HG02798 (cell line): ENCODE measurements around the gene CHPT1.
"Not testable (repeated sequence)": the region's sequence is repeated elsewhere in the genome, so short reads cannot be mapped to it uniquely, and the experiment has no call there.

Experiments used
- ATAC-seq: cut with Tn5 transposase; IDR thresholded peaks from one replicate; pipeline ENCODE4 v1.9.1; 2021; ENCODE audit warnings: mild to moderate bottlenecking; ENCODE audit not compliant: unreplicated experiment, poor library complexity

CHPT1 gene

GRCh38 chr12:101714877-101715444, 17.5 kb downstream of the CHPT1 start:
- ATAC-seq: no peak

- no peak for ATAC-seq
Observed at GRCh38 chr12:101719566-101719965, 22.1 kb downstream of the CHPT1 start.

GRCh38 chr12:101720118-101720517, 22.7 kb downstream of the CHPT1 start:
- no peak for ATAC-seq

- ATAC-seq: no peak
Observed at GRCh38 chr12:101722392-101722791, 25.0 kb downstream of the CHPT1 start.

GRCh38 chr12:101727098-101727497, 29.7 kb downstream of the CHPT1 start:
- no peak for ATAC-seq

- no peak for ATAC-seq
Observed at GRCh38 chr12:101729842-101730241, 32.4 kb downstream of the CHPT1 start.

GRCh38 chr12:101732318-101732717, 34.9 kb downstream of the CHPT1 start:
- ATAC-seq: no peak

GRCh38 chr12:101733166-101733565, 35.7 kb downstream of the CHPT1 start:
- no peak for ATAC-seq

- not testable (repeated sequence) for ATAC-seq
Observed at GRCh38 chr12:101734482-101734881, 37.0 kb downstream of the CHPT1 start.

- no peak for ATAC-seq
Observed at GRCh38 chr12:101737476-101737875, 40.0 kb downstream of the CHPT1 start.

GRCh38 chr12:101738920-101739665, 41.7 kb downstream of the CHPT1 start, which contains the start of gene SYCP3:
Gene SYCP3, minus strand, starts transcription at chr12:101739462. Its CDS starts 1,527 bp downstream, at chr12:101737935.
- no peak for ATAC-seq

- no peak for ATAC-seq
Observed at GRCh38 chr12:101740566-101740965, 43.1 kb downstream of the CHPT1 start.

GRCh38 chr12:101740980-101741379, 43.5 kb downstream of the CHPT1 start:
- no peak for ATAC-seq

GRCh38 chr12:101743242-101743641, 45.8 kb downstream of the CHPT1 start:
- peak; percentile 3 for ATAC-seq

GRCh38 chr12:101743724-101744472, 46.5 kb downstream of the CHPT1 start:
- ATAC-seq: peak; percentile 94

- ATAC-seq: no peak
Observed at GRCh38 chr12:101745481-101745880, 48.0 kb downstream of the CHPT1 start.

GRCh38 chr12:101746196-101746595, 48.8 kb downstream of the CHPT1 start:
- no peak for ATAC-seq

- ATAC-seq: no peak
Observed at GRCh38 chr12:101746661-101747060, 49.2 kb downstream of the CHPT1 start.

GRCh38 chr12:101747697-101748096, 50.3 kb downstream of the CHPT1 start:
- ATAC-seq: no peak

- no peak for ATAC-seq
Observed at GRCh38 chr12:101748907-101749306, 51.5 kb downstream of the CHPT1 start.

GRCh38 chr12:101749657-101750056, 52.2 kb downstream of the CHPT1 start:
- no peak for ATAC-seq
